GM21360 (cell line): ENCODE results near the gene ELP6.
A peak's percentile ranks its signal among the peaks of the same experiment; 100 is the strongest.
"Not testable (repeated sequence)": the region's sequence is repeated elsewhere in the genome, so short reads cannot be mapped to it uniquely, and the experiment has no call there.

Experiments used
- ATAC-seq: cut with Tn5 transposase; IDR thresholded peaks from one replicate; pipeline ENCODE4 v1.9.1; 2021; ENCODE audit warnings: mild to moderate bottlenecking, moderate library complexity; ENCODE audit not compliant: unreplicated experiment

The ELP6 gene

GRCh38 chr3:47515100-47515499, 1.6 kb upstream of the ELP6 start:
- ATAC-seq: no peak

- ATAC-seq: no peak
These were observed 942 bp downstream of the ELP6 start for GRCh38 chr3:47512416-47513124.

- ATAC-seq: not testable (repeated sequence)
These were observed 8.2 kb downstream of the ELP6 start for GRCh38 chr3:47505267-47505666.

- ATAC-seq: no peak
These were observed 9.4 kb downstream of the ELP6 start for GRCh38 chr3:47504113-47504512.

GRCh38 chr3:47503033-47503432, 10.5 kb downstream of the ELP6 start:
- ATAC-seq: no peak

- no peak for ATAC-seq
These were observed 16.6 kb downstream of the ELP6 start for GRCh38 chr3:47496892-47497291.

GRCh38 chr3:47495886-47496285, 17.6 kb downstream of the ELP6 start:
- ATAC-seq: no peak

- ATAC-seq: no peak
These were observed 18.4 kb downstream of the ELP6 start for GRCh38 chr3:47495111-47495510.

- no peak for ATAC-seq
These were observed 21.7 kb downstream of the ELP6 start for GRCh38 chr3:47491777-47492176.

- no peak for ATAC-seq
These were observed 22.3 kb downstream of the ELP6 start for GRCh38 chr3:47491186-47491585.

GRCh38 chr3:47487265-47487664, 26.2 kb downstream of the ELP6 start:
- ATAC-seq: no peak

GRCh38 chr3:47485812-47486211, 27.7 kb downstream of the ELP6 start:
- no peak for ATAC-seq

GRCh38 chr3:47482366-47482765, 31.1 kb downstream of the ELP6 start:
- no peak for ATAC-seq

- not testable (repeated sequence) for ATAC-seq
These were observed 31.7 kb downstream of the ELP6 start for GRCh38 chr3:47481763-47482162.

- not testable (repeated sequence) for ATAC-seq
These were observed 33.2 kb downstream of the ELP6 start for GRCh38 chr3:47480267-47480666.

GRCh38 chr3:47479826-47480160, 33.7 kb downstream of the ELP6 start:
- ATAC-seq: no peak

GRCh38 chr3:47478022-47478421, 35.5 kb downstream of the ELP6 start:
- ATAC-seq: no peak

- ATAC-seq: no peak
These were observed 36.8 kb downstream of the ELP6 start for GRCh38 chr3:47476644-47477199.

- ATAC-seq: no peak
These were observed 37.2 kb downstream of the ELP6 start for GRCh38 chr3:47476330-47476626.

- peak; percentile 89 for ATAC-seq
These were observed 37.8 kb downstream of the ELP6 start, which contains the start of gene SCAP for GRCh38 chr3:47475570-47476329. TSS of gene SCAP (minus strand) at chr3:47475941. CDS start at chr3:47442993, 32,948 bp downstream.

- ATAC-seq: no peak
These were observed 38.4 kb downstream of the ELP6 start for GRCh38 chr3:47475029-47475569.

GRCh38 chr3:47473391-47473790, 40.1 kb downstream of the ELP6 start:
- no peak for ATAC-seq
